Measurements from ENCODE around the gene TRMT10C. TPM values are rescaled to one million over a fixed set of nuclear protein-coding genes. Genes with fewer than 3 reads are reported as not detected.

Gene TRMT10C
- total RNA-seq, 1 donor from 2014 or later: 21.2 TPM

Other genes starting within 250 kb of the TRMT10C start
- 0.13 TPM for gene IMPG2, start 241.3 kb upstream of the TRMT10C start, total RNA-seq
- 10.1 TPM for gene SENP7, start 48.7 kb upstream of the TRMT10C start, total RNA-seq
- gene PCNP, start 12.3 kb downstream of the TRMT10C start, total RNA-seq: 101 TPM
- gene ZBTB11, start 115.3 kb downstream of the TRMT10C start, total RNA-seq: 15.1 TPM
- gene RPL24, start 124.8 kb downstream of the TRMT10C start, total RNA-seq: 734 TPM
- gene CEP97, start 162.7 kb downstream of the TRMT10C start, total RNA-seq: 6.2 TPM
- 11.0 TPM for gene NXPE3, start 217.3 kb downstream of the TRMT10C start, total RNA-seq

Measured in mesenteric fat pad (tissue), 1 donor.